OCI-LY3 (cell line): ENCODE results near the gene CHL1.

ENCODE experiments used
- CTCF ChIP-seq: fragments of 200-600, 300-600 bp; sonication (generic); IDR thresholded peaks from 2 replicates; pipeline ENCODE4 v1.5.1; 2014; ENCODE audit warnings: antibody characterized with exemption, low read length, low read depth
- EZH2phosphoT487 ChIP-seq: fragments of 200-600 bp; shearing (Covaris generic); IDR thresholded peaks from 2 replicates; pipeline ENCODE4 v1.6.1; 2018; ENCODE audit warnings: antibody characterized with exemption, mixed run types, low read depth

- TF ChIP-seq CTCF (no peak), EZH2phosphoT487 (no peak)
Measured at GRCh38 chr3:299590-300301, 103.2 kb downstream of the CHL1 start.
